Prostate gland (tissue), 2 donors: ENCODE measurements around the gene COL4A2. TPM values are rescaled to one million over a fixed set of nuclear protein-coding genes. Genes with fewer than 3 reads are reported as not detected.
"Not testable (repeated sequence)": the region's sequence is repeated elsewhere in the genome, so short reads cannot be mapped to it uniquely, and the experiment has no call there.

Source experiments
- DNase-seq: peaks from one replicate; pipeline ENCODE4 v3.0.0-alpha.2; 2019; ENCODE audit warnings: low spot score
- H3K27ac ChIP-seq, 2 donors: fragments of 200-600 bp; sonication (generic); 2 replicates each; pipeline ENCODE4 v1.5.1; 2017 to 2019
- H3K27me3 ChIP-seq: fragments of 200-600 bp; sonication (generic); replicated peaks from 2 replicates; pipeline ENCODE4 v1.5.1; 2019; ENCODE audit not compliant: insufficient read depth
- H3K36me3 ChIP-seq, 2 donors: fragments of 200-600 bp; sonication (generic); 1 replicate in 1 of 2; 2 replicates in 1 of 2; pipeline versions ENCODE4 v1.5.1 to v1.8.1; 2017 to 2019
- H3K4me1 ChIP-seq: fragments of 200-600 bp; sonication (generic); replicated peaks from 2 replicates; pipeline ENCODE4 v1.5.1; 2019
- H3K4me3 ChIP-seq, 2 donors: fragments of 200-600 bp; sonication (generic); 2 replicates each; pipeline ENCODE4 v1.5.1; 2017 to 2019
- H3K9me3 ChIP-seq: fragments of 200-600 bp; sonication (generic); 2 replicates; pipeline ENCODE4 v1.5.1; 2017
- POLR2A ChIP-seq: fragments of 450-650 bp; IDR thresholded peaks from one replicate; pipeline ENCODE4 v1.6.1; 2016; ENCODE audit warnings: antibody characterized with exemption, mild to moderate bottlenecking
- POLR2AphosphoS5 ChIP-seq: sonication (generic); formaldehyde crosslinking; IDR thresholded peaks from one replicate; pipeline ENCODE4 v1.6.1; 2017; ENCODE audit warnings: antibody characterized with exemption
- WGBS: methylation state at CpG from one replicate; pipeline ENCODE4 v1.1.5; 2018; 5-methylcytosine and 5-hydroxymethylcytosine counted together
- intact Hi-C: fragments of 100-400 bp; cut with DNase I; formaldehyde crosslinking; loops from one replicate; pipeline ENCODE4 v1.14.2; 2022
- total RNA-seq, 2 donors: library from RNA; depleted of rRNA; stranded (reverse); fragments of >200 nt; gene quantifications; one replicate each; pipeline ENCODE4 v1.1.0, GENCODE V29; 2016
- TF ChIP-seq, protein P1 (sequence below), 4 experiments: fragments of 200-600 bp in 2 of 4; fragments of 450-650 bp in 2 of 4; sonication (generic) in 2 of 4; IDR thresholded peaks; 1 replicate in 3 of 4; 2 replicates in 1 of 4; pipeline ENCODE4 v1.5.1; 2016 to 2019; ENCODE audit warnings: antibody characterized with exemption in 4 of 4, mild to moderate bottlenecking in 2 of 4, moderate library complexity in 2 of 4

COL4A2 gene
- total RNA-seq, 2 donors from 2014 or later = 82.8 to 193 TPM

DNA sequence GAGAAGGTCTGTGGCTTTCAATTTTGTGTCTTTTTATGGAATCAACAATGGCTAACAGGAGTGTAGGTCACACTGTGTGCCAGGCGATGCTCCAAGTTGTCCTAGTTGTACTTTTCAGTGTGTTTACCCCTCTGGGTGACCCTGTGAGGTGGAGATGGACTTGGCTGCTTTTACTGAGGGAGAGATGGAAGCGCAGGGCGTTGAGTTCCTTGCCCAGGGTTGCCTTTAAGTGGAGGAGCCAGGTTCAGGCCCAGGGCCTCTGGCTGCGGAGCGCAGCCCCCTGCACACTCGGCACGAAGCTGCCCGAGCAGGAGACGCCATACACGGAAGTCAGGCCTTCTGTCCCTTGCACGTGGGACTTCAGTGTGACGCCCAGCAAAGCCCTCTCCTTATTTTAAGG, 141.6 kb downstream of the COL4A2 start:
- Histone ChIP-seq H3K36me3 (no peaks in the 10 kb centered on the region), H3K27me3 (no peaks in the 10 kb centered on the region), H3K4me3 (no peak overlapping the region), H3K4me1 (no peaks in the 10 kb centered on the region), H3K9me3 (no peaks in the 10 kb centered on the region), H3K27ac (peak overlapping the region in 1 of 2 donors; percentile 36)
- no peak for DNase-seq
- TF ChIP-seq, protein P1, sequence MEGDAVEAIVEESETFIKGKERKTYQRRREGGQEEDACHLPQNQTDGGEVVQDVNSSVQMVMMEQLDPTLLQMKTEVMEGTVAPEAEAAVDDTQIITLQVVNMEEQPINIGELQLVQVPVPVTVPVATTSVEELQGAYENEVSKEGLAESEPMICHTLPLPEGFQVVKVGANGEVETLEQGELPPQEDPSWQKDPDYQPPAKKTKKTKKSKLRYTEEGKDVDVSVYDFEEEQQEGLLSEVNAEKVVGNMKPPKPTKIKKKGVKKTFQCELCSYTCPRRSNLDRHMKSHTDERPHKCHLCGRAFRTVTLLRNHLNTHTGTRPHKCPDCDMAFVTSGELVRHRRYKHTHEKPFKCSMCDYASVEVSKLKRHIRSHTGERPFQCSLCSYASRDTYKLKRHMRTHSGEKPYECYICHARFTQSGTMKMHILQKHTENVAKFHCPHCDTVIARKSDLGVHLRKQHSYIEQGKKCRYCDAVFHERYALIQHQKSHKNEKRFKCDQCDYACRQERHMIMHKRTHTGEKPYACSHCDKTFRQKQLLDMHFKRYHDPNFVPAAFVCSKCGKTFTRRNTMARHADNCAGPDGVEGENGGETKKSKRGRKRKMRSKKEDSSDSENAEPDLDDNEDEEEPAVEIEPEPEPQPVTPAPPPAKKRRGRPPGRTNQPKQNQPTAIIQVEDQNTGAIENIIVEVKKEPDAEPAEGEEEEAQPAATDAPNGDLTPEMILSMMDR (IDR thresholded peaks at IDR 0.05) = no peak
- TF ChIP-seq POLR2AphosphoS5 = peak; percentile 24
- intact Hi-C loops = no loop called here
- 80% methylated on average over 12 of the region's 12 CpGs for WGBS

DNA sequence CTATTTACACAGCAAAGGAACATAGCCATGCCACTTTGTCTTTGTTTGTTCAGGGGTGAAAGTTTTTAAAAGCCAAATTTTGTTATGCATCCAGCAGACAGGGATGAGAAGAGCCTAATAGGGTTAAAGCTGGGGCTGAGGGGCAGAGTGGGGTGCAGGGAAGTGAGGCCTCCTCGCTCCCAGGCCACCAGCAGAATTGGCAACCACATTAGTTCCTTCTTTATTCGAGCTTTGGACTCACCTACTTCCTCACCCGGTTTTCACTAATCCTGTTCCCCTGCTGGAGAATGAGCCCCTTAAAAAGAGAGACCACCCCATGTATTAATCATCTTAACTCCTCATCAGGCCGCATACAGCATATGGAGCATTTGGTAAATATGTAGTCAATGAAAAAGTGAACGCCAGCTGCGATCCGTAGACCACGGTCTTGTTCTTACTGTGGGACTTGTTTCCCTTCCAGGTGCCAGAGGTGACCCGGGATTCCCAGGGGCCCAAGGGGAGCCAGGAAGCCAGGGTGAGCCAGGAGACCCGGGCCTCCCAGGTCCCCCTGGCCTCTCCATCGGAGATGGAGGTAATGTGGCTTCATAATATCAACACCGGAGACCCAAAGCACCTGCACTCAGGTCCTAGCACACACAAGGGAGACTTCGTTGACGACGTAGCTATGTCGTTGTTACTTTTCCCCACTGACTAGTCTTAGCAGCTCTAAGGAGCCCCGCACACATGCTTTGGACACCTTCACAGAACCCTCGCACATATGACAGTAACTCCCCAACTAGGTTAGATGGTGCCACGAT, 142.3 kb downstream of the COL4A2 start:
- no peaks in the 10 kb centered on the region for H3K9me3 ChIP-seq
- intact Hi-C loops = no loop called here
- no peaks in the 10 kb centered on the region for H3K27me3 ChIP-seq
- WGBS = 84% methylated on average over 19 of the region's 19 CpGs
- H3K4me1 ChIP-seq = no peaks in the 10 kb centered on the region
- peak overlapping the region in 1 of 2 donors; percentile 8 for H3K27ac ChIP-seq
- H3K4me3 ChIP-seq = no peak overlapping the region
- TF ChIP-seq, protein P1 (IDR thresholded peaks at IDR 0.05) = no peak
- TF ChIP-seq POLR2AphosphoS5 (no peak), POLR2A (no peak)
- no peak for DNase-seq
- H3K36me3 ChIP-seq = no peaks in the 10 kb centered on the region

DNA sequence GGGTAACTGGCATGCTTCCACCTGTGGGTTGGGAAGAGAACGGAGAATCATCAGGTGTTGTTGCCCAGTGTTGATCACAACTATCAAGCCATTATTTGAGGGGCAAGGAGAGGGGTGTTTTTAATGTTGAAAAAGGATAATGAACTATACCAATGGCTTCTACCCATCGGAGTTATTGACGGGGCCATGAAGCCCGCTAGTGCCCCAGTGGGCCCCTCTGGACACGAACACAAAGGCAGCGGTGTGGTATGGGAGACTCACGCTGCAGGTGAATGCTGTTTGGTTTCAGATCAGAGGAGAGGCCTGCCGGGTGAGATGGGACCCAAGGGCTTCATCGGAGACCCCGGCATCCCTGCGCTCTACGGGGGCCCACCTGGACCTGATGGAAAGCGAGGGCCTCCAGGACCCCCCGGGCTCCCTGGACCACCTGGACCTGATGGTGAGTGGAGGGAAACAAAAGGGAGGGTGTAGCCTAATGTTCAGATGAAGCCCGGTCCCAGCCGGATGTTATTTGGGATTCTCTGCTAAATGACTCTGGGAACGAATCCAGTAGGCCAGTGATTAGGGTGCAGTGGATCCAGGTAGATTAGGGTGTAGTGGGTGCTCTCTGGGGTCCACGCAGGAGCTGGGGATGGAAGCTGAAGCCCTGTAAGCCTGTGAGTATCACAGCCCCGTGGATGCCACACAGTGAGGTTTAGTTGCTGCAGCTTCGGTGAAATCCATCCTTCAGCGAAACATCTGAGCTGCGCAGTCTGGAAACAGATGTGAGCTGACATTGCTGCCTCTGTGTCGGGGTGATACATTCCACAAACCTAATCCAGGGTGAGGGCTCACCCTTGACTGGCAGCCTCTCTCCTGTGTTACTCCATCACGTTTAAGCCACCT, 143.2 kb downstream of the COL4A2 start:
- TF ChIP-seq, protein P1 (IDR thresholded peaks at IDR 0.05) = no peak
- TF ChIP-seq POLR2A (no peak), POLR2AphosphoS5 (no peak)
- Histone ChIP-seq H3K4me3 (no peak overlapping the region), H3K4me1 (no peaks in the 10 kb centered on the region), H3K27ac (no peak overlapping the region), H3K27me3 (no peaks in the 10 kb centered on the region), H3K9me3 (no peaks in the 10 kb centered on the region), H3K36me3 (no peaks in the 10 kb centered on the region)
- intact Hi-C loops = no loop called here
- 88% methylated on average over 24 of the region's 24 CpGs for WGBS
- no peak for DNase-seq

DNA sequence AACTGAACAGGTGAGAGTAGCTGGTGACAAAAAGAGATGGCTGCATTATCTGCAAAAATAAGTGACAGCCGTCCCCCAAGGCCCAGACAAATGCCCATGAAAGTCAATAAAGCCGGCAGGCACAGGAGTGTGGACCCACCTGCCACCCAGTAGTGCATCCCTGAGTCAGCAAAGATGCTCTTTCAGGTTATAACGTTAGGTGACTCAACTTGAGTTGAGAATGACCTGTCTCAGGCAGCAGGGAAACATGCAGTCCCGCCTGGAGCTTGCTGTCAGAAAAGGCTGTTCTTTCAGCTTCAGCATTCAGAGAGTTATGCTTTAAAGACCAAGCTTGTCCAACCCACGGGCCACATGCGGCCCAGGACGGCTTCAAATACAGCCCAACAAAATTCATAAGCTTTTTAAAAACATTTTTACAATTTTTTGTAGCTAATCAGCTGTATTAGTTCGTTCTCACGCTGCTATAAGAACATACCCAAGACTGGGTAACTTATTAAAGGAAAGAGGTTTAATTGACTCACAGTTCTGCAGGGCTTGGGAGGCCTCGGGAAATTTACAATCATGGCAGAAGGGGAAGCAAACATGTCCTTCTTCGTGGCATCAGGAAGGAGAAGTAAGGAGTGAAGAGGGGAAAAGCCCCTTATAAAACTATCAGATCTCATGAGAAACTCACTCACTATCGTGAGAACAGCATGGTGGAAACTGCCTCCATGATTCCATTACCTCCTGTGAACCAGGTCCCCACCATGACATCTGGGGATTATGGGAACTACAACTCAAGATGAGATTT, 144.1 kb downstream of the COL4A2 start:
- Histone ChIP-seq H3K9me3 (no peaks in the 10 kb centered on the region), H3K27ac (no peak overlapping the region), H3K4me3 (no peak overlapping the region), H3K36me3 (no peaks in the 10 kb centered on the region), H3K4me1 (no peaks in the 10 kb centered on the region), H3K27me3 (no peaks in the 10 kb centered on the region)
- TF ChIP-seq POLR2A (no peak), POLR2AphosphoS5 (no peak)
- TF ChIP-seq, protein P1 (IDR thresholded peaks at IDR 0.05) = no peak
- no peak for DNase-seq
- 85% methylated on average over 12 of the region's 12 CpGs for WGBS
- intact Hi-C loops = no loop called here

DNA sequence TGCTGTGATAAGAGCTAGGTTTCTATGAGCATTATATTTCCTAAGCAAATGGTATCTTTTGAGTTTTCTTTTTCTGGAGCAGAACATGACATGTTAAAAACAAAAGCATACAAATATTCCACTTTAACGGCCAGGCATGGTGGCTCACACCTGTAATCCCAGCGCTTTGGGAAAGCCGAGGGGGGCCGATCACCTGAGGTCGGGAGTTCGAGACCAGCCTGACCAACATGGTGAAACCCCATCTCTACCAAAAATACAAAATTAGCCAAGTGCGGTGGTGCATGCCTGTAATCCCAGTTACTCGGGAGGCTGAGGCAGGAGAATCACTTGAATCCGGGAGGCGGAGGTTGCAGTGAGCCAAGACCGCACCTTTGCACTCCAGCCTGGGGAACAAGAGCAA, 146.0 kb downstream of the COL4A2 start:
- DNase-seq, H3K27ac ChIP-seq, intact Hi-C loops, H3K4me3 ChIP-seq, H3K36me3 ChIP-seq, H3K9me3 ChIP-seq, H3K4me1 ChIP-seq, H3K27me3 ChIP-seq: not testable (repeated sequence)
- WGBS = 95% methylated on average over 11 of the region's 11 CpGs
